ENCODE data around the gene UCKL1.
"Not testable (repeated sequence)": the region's sequence is repeated elsewhere in the genome, so short reads cannot be mapped to it uniquely, and the experiment has no call there.

Gene UCKL1

DNA sequence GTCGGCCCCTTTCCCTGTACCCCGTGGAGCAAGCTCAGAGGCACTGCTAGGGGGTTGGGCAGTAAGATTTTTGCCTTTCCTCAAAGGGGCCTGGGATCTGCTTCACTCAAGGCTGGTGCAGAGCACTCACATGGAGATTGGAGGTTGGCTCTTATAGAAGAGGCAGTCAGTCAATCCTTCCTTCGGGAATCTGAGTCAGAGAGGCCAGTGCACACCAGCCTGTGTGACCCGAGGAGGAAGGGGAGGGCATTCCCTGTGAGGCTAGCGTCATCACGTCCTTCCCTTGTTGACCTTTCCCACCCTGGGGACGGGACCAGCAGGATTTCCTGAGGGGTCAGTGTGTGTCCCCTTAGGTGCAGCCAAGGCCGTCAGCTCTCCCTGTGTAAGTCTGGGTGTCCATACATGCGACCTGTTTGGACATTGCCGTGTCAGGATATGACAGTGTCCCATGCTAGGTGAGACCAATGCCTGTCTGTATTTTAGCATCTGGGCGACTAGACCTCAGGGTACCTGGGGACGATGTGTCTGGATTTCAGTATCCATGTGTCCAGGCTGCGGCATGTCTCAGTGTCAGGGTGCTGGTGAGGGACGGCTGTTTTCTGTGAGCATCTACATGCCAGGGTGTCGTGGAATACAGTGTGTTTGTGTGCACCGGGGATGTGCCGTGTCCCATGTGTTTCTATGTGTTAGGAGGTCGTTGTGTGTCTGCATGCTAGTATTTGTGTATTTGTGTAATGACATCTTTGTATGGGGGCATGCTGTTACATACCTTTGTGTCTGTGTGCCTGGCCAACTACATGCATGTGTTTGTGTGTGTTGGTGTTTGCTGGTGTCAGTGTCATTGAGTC lies 16.3 kb upstream of the UCKL1 start:
- no peak for DNase-seq (ENCODE audit: low read depth, low spot score)

DNA sequence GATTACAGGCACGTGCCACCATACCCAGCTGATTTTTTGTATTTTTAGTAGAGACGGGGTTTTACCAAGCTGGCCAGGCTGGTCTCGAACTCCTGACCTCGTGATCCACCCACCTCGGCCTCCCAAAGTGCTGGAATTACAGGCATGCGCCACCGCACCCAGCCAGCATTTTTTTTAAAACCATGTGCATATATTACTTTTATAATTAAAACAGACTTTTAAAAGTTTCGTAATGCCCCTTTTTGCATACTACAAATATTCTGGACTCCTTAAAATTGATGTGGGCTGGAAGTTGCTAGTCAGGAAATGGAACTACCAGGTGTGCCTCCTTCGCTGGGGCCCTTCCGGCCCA lies 15.7 kb upstream of the UCKL1 start:
- not testable (repeated sequence) for DNase-seq (ENCODE audit: low read depth, low spot score)

DNA sequence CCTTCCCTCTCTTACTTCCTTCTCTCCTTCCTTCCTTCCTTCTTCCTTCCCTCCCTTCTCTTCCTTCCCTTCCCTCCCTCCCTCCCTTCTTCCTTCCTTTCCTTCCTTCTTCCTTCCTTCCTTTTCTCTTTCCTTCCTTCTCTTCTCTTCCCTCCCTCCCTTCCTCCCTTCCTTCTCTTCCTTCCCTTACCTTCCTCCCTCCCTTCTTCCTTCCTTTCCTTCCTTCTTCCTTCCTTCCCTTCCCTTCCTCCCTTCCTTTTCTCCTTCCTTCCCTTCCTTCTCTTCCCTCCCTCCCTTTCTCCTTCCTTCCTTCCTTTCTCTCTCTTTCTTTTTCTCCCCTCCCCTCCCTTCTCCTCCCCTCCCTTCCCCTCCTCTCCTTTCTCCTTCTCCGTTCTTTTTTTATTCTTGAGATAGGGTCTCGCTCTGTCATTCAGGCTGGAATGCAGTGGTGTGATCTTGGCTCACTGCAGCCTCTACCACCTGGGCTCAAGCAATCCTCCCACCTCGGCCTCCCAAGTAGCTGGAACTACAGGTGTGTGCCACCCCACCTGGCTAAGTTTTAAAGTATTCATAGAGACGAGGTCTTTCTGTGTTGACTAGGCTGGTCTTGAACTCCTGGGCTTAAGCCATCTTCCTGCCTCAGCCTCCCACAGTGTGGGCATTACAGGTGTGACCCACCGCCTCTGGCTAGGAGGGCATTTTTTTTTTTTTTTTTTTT lies 14.7 kb upstream of the UCKL1 start:
- DNase-seq (ENCODE audit: low read depth, low spot score) = no peak

DNA sequence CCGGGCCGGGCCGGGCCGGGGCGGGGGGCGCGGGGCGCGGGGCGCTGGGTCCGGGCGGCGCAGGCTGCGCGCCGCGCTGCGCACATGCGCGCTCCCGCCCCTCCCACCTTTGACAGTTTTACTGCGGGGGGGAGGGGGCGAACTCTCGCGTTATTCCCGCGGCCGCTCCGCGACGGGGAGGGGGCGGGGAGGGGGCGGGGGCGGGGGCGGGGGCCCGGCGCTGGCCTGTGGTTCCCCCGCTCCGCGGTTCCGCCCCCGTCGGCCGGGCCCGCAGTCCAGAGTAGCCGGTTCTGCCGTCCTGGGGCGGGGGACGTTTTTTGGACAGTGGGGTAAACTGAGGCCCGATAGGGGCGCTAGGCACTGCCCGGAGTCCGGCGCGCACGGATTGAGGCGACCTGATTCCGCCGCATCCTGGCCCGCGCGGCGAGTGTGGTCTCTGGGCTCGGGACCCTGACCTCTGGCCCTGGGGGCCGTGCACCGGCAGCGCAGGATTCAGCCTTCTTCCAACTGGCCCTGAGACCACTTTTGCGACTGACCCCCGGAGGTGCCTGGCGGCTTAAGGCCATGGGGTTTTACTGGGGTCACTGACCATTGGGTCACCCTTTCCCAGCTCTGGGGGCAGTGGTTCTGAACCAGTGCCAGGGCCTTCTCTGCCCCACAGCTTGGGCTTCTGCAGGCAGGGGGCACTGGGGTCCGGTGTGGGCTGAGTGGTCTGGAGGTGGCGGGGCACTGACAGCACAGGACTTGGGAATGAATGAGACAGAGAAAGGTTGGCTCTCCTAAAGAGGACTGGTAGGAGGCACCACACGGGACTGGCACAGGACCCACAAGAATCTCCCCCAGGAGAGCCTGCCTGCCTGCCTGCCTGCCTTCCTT lies 13.9 kb upstream of the UCKL1 start, which contains the start of gene ZNF512B:
ZNF512B (minus strand) TSS at position 93 of the 876 bp plus-strand sequence. CDS start 1,980 bp downstream, outside the sequence.
- no peak for DNase-seq (ENCODE audit: low read depth, low spot score)

DNA sequence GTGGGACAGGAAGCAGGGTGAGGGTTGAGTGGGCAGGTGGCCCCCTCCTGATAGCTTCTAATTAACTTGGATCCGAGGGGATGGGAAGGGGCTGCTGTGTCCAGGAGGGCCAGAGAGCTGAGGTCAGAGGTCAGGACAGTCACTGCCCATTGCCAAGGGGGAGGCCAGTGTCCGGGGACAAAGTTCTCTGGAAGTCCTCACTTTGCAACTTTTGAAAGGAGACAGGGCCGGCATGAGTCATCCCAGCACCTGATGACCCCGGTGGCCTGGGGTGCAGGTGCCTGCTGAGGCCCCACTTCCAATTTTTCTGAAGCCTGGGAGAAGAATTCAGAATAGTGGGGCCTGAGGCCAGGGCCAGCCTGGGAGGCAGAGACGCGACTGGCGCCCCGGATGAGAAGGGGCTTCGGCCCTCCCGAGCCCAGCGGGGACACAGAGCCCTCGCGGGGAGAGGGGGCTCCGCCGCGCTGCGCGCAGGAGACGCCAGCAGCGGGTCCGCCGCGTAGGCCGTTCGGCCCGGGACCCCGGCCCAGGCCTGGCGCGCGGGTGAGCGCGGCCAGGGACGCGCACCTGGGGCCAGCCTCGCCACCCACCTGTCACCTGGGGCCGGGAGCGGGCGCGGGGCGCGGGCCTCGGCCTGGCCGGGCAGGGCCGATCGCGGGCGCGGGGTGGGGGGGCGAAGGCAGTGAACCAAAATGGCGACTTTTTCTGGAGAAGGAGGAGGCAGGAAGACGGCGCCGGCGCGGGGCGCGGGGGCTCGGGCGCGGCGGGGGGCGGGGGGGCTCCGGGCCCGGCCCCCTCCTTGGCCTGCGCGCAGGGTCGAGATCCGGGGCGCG lies 12.9 kb upstream of the UCKL1 start:
- DNase-seq (ENCODE audit: low read depth, low spot score) = no peak

DNA sequence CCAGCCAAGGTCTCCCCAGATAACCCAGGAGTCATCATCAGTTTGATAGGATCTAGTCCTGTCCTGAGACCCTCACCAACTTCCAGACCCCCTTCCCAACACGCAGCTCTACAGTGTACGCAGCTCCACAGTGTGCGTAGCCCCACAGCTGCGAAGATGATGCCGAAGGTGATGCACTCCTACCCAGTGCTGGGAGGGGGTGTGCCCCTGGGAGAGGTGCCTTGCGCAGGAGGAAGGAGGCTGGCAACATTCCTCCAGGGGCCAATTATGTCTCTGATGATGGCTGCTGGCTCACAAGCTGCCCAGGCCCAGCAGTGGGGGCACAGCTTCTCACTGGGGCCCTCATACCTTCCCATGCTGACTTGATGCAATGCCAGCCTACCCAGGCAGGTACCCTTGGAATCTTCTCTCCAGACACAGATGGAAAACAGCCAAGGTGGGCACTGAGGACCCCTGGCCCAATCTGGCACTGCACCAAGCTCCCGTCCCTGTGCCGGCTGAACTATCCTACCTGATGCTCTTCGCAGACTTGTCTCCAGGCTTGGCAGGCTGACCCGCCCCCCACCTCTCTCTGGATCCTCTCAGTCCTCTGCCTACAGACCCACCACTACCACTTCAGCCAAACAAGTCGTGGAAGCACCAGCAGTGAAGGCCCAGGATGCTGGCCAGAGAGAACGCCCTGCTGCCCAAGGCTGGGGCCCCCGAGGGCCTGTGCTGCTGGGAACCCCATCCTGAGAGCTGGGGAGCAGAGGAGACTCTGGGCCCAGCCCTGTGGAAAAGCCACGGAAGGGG lies 12.1 kb upstream of the UCKL1 start:
- no peak for DNase-seq (ENCODE audit: low read depth, low spot score)

DNA sequence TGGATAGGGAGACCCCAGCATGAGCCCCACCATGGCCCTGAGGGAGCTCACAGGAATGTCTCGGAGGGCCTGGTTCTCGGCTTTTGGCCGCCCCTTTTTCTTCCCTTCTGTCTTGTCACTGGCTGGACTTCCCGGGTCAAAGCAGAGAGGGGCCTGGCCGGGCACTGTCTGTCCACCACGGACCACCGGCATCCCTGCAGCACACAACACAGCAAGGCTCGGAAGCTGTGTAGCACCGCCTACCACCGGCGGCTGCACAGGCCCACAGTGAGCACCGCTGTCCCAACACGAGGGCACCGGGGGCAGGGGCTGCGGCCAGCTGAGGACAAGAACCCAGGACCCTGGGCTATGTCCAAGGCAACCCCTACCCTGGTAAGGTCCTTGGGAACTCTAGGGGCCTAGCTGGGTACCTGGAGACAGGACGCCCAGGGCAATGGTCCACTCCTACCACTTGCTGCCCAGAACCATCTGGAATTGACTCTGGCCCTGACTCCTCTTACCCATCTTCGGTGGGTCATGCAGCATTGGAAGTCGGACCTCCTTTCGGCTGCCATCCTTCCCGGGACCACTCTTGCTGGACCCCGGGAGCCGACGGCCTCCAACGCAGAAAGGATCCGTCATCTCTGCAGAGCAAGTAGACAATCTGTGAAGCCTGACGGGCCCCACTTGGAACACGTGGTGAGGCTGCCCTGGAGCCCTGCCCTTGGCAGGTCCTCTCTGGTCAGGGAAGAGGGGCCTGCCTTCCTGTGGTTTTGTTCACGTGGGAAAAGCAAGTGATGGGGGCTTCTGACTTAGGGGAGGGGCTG lies 11.3 kb upstream of the UCKL1 start:
- no peak for DNase-seq (ENCODE audit: low read depth, low spot score)

DNA sequence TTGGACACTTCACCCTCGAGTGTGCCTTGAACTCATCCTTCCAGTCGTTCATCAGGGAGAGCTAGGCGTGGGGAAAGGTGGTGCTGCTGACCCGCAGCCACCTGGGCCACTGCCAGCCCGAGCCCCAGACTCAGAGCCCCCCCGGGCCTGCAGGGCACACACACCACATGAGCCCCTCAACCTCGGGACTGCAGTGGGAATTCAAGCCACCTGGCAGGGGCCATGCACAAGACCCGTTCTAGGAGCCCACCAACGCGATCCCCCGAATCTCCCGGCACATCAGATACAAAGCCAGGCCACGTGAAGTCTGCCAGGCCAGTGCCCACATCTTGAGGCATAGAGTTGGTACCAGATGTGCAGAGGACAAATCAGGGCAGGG lies 10.7 kb upstream of the UCKL1 start:
- no peak for DNase-seq (ENCODE audit: low read depth, low spot score)

DNA sequence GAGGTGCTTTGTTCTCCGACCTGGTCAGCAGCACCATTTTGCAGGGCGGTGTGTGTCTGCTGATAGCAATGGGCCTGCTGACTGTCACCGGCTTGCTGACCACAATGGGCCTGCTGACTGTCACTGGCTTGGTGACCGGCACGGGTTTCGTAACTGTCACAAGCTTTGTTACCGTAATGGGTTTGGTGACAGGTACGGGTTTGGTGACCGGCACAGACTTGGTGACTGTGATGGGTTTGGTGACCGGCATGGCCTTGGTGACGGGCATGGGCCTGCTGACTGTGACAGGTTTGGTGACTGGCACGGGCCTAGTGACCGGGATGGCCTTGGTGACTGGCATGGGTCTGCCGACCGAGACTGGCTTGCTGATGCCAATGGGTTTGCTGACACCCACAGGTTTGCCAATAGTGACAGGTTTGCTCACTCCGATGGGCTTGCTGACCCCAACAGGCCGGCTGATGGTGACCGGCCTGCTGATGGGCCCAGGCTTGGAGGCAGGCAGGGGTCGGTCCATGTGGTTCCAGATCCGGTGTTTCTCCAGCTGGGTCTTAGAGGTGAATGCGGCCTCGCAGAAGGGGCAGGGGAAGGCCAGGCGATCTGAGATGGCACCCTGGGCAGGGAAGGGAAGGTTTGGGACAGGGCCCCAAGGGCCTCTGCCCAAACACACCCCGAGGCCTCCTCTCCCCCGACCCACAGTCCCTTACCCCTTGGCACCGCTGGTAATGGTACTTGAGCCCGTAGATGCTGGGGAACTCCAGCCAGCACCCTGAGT lies 10.1 kb upstream of the UCKL1 start:
- no peak for DNase-seq (ENCODE audit: low read depth, low spot score)

DNA sequence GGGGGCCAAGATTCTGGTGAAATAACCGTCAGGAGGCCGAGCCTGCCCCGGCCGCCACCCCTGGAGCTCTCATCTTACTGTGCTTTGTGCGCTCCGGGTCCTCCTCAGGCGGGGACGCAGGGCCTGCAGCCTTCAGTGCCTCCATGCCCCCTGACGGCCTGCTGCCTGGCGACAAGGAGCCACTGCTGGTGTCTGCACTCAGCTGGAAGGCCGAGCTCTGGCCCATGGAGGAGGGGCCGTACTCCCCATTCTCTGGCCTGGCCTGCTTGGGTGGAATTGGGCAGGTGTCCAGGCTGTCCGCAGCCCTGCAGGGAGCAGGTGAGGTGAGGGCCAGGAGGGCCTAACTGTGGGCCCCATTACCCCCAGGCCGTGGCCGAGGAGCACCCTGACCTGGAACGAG lies 8.2 kb upstream of the UCKL1 start:
- no peak for DNase-seq (ENCODE audit: low read depth, low spot score)

DNA sequence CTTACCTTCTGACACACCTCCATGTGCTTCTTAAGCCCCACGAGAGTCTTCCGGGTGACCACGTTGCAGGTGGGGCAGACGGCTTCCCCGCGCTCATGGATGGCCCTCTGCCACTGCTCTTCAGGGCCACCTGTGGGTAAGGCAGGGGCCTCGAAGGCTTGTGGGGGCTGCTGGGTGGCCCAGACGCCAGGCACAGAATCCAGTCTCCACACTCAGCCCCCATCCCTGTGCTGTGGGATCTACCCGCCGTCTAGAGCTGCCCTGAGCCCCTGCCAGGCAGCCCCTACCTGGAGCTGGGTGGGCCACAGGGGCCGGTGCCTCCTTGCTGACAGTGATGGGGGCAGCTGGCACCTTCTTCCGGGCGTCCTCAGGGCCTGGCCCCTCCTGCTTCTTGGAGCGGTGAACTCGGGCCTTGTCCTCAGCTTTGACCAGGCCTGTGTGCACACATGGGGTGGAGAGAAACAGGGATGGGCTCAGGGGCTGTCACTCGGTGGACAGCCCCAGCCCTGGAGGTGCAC lies 7.6 kb upstream of the UCKL1 start:
- no peak for DNase-seq (ENCODE audit: low read depth, low spot score)

DNA sequence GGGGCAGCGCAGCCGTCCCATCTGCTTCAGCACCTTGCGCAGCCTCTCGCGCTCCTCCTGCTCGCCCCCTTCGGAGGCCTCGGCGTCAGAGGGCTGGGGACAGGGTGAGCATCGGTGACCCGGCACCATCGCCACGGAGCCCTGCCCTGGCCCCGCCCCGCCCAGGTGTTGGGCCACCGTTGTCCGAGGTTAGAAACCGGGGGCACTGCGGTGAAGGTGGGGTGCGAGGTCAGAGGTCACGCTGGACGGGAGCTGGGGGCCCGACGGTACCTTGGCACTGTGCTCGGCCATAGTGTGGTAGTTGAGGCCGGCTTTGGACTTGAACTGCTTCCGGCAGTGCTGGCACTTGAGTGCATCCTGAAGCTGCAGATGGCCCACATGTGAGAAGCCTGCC lies 7.1 kb upstream of the UCKL1 start:
- DNase-seq (ENCODE audit: low read depth, low spot score) = no peak

DNA sequence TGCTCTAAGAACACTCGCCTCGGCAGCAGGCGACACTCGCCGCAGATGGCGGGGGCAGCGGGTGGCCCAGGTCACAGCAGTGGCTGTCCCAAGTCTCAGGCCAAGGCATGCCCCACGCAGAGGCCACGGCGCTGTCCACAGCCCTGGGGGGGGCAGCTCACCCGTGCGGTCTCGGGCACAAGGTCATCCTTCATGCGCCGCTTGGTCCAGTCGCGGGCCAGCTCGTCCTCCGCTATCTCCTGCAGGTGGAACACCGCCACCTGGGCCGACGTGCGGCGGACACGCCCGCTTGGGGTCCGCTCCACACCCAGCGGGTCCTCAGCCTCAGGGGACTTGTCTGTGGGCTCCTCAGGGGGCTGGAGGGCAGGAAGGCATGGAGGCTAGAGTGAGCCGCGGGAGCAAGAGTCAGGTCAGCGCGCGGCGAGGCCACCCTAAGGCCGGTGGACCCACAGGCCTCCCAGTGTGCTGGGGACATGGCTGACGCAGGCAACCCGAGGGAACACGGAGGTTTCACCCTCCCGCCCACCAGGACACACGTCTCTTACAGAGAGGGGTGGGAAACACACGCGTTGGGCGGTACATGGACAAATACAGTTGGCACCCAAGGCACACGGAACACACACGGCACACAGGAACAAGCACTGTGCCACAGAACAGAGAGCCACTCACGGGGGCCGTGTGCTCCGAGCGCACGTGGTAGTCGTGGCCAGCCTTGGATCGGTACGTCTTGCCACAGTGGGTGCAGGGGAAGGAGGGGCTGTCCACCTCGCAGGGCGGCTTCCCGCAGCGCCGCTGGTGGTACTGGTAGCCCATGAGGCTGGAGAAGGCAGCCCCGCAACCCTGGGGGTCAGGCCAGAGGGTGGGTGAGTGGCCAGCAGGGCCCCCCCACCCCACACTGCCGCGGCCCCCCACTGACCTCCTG lies 6.5 kb upstream of the UCKL1 start:
- DNase-seq (ENCODE audit: low read depth, low spot score) = no peak

DNA sequence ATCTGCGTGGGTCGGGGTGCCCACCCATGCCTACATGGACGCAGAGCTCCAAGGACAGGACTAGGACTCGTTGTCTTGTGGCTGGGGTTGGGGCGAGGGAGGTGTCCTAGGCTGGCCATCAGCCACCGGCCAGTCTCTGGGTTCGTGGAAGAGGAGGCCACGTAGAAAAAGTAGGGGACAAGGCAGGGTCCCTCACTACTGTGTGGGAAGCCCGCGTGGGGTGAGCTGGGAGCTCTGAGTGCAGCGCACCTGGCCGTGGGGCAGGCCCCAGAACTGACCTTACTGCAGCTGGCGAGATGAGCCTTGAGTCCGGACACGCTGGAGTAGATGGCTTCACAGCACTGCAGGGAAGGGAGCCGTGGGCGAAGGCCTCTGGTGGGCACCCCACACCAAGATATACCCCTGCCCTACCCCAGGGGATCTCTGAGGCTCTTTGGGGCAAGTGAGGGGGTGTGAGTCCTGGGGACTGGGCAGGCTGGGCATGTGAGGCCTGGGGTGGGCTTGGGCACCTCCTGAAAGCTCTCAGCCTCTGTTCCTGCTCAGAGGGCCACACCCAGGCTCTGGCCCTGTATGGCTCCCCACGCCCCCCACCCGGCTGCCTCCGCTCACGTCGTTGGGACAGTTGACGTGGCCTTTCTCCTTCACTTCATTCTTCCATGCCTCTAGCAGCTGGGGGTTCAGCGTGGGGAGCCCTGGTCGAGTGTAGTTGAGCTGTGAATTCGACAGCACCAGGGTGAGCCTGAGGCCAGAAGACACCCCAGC lies 5.6 kb upstream of the UCKL1 start:
- no peak for DNase-seq (ENCODE audit: low read depth, low spot score)

DNA sequence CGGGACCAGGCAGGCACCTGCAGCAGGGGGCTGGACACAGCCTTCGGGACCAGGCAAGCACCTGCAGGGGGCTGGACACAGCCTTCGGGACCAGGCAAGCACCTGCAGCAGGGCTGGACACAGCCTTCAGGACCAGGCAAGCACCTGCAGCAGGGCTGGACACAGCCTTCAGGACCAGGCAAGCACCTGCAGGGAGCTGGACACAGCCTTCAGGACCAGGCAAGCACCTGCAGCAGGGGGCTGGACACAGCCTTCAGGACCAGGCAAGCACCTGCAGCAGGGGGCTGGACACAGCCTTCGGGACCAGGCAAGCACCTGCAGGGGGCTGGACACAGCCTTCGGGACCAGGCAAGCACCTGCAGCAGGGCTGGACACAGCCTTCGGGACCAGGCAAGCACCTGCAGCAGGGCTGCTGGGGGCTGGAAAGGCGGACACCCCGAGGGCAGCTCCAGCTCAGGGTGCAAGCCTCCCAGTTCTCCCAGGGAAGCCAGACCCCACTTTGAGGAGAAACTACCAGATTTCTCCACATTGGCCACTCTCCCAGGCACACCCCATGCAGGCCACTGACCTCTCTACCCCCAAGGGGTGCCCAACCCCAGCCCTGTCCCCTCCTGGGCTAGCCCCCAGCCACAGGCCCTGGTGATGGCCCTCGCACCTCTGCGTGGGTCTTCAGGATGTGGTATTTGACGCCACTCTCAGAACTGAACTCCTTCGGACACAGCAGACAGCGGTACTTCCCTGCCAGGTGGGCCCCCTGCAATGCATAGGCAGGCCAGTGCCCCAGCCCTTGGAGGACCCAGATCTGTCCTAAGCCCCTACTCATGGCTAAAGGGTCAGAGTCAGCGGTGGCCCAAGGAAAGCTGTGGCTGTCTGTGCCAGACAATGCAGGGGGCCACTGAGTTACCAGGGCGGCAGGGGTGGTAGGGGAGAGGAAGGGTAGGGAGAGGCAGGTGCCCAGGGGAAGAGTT lies 4.7 kb upstream of the UCKL1 start:
- DNase-seq (ENCODE audit: low read depth, low spot score) = not testable (repeated sequence)

DNA sequence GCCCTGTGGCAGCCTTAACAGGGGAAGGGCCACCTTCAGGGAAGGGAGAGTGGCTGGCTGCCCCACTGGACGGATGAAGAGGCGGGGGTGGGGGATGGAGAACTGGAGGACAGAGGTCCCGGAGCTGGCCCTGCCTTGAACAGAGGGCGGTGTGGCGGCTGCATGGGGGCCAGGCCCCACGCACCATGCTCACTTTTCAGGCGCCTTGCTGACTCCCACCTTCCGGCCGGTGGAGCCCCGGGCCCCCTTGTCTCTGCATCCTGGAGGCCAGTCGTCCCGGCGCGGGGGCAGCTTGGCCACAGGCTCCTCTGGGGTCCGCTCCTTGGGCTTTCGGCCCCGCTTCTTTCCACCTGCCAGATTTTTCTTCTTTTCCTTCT lies 3.5 kb upstream of the UCKL1 start:
- DNase-seq (ENCODE audit: low read depth, low spot score) = no peak
